GM19099 (cell line): Measurements from ENCODE around the gene PREX1.
A peak's percentile ranks its signal among the peaks of the same experiment; 100 is the strongest.

Experiments
- POLR2A ChIP-seq: IDR thresholded peaks from 3 replicates; pipeline ENCODE4 v1.6.1; 2011; ENCODE audit warnings: low read depth; ENCODE audit not compliant: insufficient read length; ENCODE audit errors: extremely low read depth

PREX1 gene

DNA sequence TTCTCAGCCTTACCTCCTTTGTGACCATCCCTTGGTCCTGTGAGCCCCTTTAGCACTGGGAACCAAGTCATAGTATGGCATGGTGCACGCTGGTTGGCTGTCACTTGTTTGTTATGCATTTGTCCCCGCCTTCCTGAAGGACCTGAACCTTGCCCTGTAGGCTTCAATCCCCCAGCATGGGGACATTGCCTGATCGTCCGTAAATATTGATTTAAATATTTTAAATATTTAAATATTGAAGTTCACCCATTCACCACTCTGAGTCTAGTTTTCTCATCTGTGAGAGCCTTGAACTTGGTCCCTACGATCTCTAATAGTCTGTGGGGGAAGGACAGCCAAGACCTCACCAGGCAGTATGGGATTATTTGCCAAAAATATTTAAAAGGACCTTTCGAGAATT is 23.8 kb upstream of the PREX1 start:
- TF ChIP-seq POLR2A = no peak

DNA sequence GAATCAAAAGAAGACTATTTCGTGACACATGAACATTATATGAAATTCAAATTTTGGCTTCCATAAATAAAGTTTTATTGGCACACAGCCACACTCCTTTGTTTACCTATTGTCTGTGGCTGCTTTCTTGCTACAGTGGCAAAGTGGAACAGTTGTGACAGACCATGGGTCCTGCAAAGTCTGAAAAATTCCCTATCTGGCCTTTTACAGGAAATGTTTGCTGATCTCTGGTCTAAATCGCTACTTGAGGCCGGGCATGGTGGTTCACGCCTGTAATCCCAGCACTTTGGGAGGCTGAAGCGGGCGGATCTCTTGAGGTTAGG is 23.1 kb upstream of the PREX1 start:
- no peak for TF ChIP-seq POLR2A

DNA sequence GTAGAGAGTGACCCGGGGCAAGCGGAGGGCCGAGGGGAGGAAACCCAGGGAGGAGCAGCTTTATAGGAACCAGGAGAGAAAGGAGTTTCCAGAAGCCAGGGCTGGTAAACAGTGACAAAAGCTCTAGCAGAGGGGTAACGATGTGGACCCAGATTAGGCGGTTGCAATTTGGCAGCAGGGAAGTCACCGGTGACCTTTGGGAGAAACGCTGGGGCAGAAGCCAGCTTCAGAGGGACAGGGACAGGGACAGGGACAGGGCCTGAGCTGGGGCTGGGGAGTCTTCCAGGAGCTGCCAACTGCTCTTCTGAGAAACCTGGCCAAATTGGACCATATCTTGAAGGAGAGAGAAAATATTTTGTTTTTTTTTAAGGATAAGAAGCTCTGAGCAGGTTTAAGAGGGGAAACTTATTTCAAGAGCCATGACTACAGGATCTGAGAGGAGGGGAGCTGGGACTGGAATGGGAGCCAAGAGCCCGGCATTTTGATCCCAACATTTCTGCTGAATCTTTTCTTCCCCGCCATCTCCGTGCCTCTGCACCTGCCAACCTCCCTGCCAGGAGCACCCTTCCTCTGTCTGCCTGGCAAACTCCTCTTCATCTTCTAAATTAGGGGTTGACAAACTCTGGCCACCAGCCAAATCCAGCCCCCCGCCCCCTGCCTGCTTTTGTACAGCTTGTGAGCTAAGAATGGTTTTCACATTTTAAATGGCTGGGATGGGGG is 22.6 kb upstream of the PREX1 start:
- no peak for TF ChIP-seq POLR2A

DNA sequence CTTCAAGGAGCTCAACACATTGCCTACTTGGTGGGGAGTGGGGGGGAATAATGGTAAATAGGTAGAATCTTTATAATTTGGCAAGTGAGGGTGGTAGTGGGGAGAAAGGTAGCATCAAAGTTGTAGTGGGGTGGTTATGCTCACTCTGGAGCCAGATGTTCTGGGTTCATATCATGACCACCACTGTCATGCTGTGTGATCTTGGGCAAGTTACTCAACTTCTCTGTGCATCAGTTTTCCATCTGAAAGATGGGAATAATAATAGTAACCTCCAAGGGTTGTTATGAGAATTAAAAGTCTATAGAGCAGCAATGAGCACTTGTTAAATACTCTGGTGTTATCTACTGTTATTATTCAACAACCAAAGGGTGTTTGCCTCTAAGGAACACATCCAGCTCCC is 22.0 kb upstream of the PREX1 start:
- TF ChIP-seq POLR2A = no peak

DNA sequence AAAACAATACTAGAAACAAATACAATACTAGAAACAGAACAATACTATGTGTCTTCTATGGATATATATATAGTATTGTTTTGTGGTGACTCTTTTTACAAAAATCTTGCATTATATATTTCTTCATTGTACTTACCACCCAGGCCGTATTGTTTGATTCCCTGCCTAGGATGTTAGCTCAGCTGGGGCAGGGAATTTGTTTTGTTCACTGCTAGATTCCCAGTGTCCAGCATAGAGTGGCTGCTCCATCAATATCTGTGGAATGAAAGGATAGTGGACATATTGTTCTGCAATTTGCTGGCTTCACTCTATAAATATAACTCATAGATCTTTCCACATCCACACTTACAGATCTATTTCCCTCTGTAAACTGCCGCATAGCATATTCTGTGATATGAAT is 21.5 kb upstream of the PREX1 start:
- no peak for TF ChIP-seq POLR2A

DNA sequence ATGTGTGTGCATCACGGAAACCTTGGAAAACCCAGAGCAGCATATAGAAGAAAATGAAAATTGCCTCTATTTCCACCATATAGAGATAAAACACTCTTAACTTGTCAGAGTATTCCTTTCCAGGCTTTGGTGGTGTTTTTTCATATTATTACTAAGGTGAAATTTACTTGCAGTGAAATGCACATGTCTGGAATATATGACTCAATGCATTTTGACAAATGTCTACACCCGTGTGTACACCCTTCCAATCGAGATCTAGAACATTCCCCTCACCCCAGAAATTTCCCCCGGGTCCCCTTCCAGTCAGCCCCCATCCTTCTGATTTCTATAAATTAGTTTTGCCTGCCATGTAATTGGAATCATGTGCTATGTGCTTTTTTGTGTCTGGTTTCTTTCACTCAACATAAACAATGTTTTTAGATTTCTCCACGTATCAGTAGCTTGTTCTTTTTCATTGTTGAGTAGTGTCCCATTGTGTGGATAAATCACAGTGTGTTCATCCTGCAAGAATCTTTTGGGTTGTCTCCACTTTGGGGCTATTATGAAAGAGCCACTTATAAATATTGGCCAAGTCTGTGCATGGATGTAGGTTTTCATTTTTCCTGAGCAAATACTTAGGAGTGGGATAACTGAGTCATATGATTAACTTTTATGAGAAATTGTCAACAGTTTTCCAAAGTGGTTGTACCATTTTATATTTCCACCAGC is 19.9 kb upstream of the PREX1 start:
- no peak for TF ChIP-seq POLR2A

DNA sequence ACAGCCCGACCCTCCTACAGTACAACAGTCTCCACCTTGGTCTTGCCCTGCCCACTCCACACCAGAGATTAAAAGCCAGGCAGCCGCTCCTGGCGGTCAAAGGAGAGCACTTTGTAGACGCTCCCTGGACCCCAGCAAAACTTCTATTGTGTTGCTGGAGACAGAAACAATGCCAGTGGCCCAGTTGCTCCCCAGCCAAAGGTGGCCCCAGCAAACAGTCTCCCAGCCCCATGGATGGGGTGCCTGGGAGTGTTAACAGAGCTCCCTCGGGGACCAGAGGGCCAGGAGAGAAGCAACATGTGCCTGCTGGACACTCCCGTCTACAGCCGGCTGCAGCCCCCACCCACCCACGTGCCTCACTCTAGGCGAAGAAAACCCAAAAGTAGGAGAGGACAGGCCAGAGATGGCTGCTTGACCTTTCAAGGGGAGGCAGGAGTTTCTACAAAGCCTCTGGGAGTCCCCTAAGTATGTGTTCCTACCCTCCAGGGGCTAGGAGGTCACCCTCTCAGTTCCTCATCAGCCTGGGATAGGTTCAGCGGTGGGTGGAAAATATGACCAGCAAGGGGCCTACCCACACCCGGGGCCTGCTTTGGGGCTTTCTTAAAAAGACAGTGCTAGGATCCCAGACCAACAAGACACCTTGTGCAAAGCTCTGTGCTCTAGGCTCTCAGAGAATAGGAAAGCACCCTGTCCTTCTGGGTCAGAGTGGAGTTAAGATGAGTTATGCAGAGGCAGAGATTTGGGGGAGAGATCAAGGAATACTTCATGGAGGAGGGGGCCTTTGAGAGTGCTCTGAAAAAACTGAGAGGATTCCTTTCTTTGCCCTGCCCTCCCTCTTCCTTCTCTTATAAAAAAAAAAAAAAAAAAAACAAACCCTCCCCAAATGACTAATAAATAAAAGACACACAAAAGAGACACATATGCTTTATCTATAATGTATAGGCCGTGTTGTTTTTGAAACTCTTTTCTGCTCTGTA is 19.0 kb upstream of the PREX1 start:
- TF ChIP-seq POLR2A = peak; percentile 47

DNA sequence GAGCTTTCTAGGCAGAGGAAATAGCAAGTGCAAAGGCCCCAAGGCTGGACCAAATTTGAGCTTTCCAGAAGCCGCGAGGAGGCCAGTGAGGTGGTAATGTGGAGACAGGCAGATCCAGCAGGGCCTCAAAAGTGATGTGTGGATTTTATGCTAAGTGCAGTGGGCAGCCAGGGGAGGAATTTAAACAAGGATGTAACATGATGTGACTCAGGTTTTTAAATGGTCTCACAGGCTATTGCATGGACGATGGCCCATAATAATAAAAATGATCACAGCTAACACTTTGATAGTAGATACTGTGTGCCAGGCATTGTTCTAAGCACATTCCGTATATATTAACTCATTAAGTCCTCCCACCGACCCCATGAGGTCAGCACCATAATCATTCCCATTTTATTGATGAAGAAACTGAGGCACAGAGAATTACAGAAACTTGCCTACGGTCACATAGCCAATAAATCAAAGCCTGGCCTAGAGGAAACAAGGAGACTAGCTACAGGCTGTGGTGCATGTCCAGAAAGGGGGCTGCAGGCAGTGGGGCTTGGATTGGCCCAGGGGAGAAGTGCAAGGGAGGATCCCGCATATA is 18.0 kb upstream of the PREX1 start:
- no peak for TF ChIP-seq POLR2A

DNA sequence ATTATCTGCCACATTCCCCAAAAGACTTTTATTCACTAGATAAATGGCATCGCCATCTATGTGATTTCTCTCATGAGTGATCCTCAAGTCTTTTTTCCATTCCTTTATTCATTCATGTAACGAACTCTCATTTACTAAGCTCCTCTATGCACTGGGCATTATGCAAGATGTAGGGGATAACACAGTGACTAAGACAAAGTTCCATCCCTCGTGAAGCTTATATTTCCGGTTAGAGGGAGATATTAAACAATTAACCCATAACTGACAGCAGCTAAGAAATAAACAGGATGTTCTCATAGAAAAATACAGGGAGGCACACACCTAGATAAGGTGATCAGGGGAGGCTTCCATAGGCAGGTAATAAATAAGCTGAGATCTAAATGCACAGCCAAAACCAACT is 17.2 kb upstream of the PREX1 start:
- no peak for TF ChIP-seq POLR2A

DNA sequence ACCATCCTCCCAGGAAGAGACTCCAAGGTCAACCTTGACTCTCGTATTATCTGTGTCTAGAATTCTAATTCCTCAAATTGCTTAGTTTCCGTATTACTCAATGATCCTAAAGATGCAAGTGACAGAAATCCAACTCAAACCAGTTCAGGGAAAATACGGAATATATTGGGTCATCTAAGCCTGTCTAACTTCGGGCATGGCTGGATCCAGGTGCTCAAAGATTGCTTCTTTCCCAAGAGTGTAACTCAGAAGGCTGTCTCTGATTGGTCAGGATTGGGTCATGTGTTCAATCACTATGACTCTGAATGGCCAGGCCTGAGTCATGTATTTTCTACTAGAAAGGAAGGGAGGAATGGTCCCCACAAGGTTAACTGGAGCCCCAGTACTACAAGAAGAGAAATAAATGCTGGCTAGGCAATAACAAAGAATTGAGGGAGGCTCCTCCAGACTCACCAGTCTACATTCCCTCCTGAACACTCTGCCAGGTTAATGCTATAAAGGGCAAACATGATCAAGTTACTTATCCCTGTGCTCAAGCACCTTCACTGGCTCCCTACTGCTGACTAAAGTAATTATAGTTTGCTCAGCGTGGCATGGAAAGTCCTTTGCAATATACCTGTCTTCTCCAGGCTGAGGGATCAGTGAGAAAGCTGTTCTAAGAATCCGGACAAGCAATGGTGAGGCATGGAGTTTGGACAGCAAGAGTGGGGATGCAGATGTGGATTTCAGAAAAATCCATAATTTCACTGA is 15.4 kb upstream of the PREX1 start:
- no peak for TF ChIP-seq POLR2A

DNA sequence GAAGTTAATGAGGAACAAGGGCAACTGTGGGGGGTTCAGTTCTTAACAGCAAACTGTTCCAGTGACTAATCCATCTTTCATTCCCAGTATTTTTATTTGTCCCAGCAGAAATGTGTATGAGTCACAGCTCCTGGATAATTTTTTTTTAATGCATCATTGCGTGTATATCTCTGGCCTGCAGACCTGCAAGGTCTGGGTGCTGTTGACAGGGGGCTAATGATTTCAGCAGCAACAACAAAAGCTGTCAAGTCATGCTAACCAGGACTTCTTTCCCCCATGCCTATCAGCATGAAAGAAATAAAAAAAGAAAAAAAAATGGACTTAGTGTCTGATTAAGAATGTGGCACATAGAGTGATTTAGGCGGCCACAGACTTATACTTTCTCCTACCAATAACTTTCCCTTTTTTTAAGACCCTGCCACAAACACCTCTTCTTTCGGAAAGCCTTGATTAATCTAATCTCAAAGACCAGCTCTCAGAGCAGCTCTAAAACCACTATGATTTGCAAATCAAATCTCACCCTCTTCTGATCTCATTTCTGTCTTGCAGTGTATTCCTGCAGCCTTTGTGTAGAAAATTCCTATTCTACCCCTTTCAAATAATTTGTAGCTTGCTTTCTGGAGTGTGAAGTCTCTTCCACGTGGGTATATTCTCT is 14.2 kb upstream of the PREX1 start:
- TF ChIP-seq POLR2A = no peak

DNA sequence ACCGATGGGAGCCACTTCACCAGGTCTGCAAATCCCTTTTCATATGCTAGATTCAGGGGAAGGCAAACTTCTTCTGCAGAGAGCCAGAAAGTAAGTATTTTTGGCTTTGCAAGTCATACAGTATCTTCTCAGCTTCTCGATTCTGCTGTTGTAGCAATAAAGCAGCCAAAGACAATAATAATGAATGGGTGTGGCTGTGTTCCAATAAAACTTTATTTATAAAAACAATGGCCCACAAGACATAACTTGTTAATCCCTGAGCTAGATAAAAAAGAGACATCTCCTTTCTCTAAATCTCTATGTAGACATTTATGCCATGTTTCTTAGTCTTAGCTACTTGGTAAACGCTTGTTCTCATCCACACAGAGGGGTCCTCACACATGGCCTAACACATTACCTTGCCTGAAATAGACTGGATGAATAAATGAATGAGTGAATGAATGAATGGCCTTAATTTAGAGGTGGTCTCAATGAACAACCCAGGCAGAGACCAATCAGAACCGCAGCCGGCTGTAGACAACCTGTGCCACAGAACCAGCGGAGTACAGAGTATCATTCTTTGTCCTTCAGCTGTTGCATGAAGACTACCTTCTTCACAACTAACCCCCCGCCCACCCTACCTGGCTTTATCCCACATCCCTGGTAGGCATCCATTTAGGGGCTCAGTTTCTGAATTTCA is 13.5 kb upstream of the PREX1 start:
- no peak for TF ChIP-seq POLR2A

DNA sequence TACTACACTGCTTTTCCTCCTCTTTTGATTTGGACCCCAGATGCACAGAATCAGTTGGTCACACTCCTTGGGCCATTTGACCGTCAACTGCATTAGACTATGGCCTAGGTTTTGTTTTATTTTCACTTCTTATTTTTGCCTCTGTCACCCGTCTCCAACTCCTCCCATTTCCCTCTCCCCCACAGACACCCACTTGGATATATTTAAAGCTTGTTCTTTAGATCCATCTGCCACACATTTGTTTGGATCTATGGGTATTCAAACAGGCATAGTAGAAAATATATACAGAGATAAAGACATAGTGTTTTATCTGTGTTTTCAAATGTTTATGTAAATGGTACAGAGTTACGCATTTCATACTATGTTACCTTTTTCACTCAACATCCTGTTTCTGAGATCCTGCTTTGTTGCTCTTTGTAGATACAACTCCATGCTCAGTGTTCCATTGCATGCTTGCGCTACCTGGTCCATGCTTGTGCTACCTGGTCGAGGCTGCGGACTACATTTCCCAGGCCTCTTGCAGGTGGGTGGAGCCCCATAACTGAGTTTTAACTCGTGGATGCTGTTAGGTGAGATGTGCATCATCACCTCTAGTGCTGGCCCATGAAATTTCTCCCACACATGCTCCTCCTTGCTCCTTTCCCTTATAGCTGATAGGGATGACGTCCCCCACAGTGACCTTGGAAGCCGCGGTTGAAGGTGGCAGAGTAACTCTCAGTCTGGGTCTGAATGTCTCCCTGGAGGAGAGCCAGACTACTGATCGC is 11.5 kb upstream of the PREX1 start:
- no peak for TF ChIP-seq POLR2A
